PFSK-1 (cell line): ENCODE results near the gene CEPT1.

Experiments used
- FOXP2 ChIP-seq: optimal IDR thresholded peaks from 2 replicates; pipeline ENCODE3; 2011; ENCODE audit warnings: borderline replicate concordance, control low read depth, inconsistent platforms; ENCODE audit not compliant: insufficient read depth; ENCODE audit errors: extremely low read length, extremely low read depth
- POLR2AphosphoS5 ChIP-seq: IDR thresholded peaks from 2 replicates; pipeline ENCODE4 v1.6.1; 2012; ENCODE audit warnings: low read depth, mild to moderate bottlenecking, control low read depth, low read length, moderate library complexity
- REST ChIP-seq, 2 experiments: IDR thresholded peaks; 2 replicates each; pipeline versions ENCODE4 v1.6.1 to v1.8.0; 2011 to 2012; ENCODE audit warnings: low read depth in 2 of 2, low read length in 2 of 2, control low read depth in 1 of 2, inconsistent platforms in 1 of 2, mild to moderate bottlenecking in 1 of 2, moderate library complexity in 1 of 2; ENCODE audit not compliant: insufficient read depth in 1 of 2
- SIN3A ChIP-seq: IDR thresholded peaks from 2 replicates; pipeline ENCODE4 v1.6.1; 2012; ENCODE audit warnings: mild to moderate bottlenecking, low read length, moderate library complexity, borderline replicate concordance; ENCODE audit not compliant: insufficient read depth
- TAF1 ChIP-seq: IDR thresholded peaks from 2 replicates; pipeline ENCODE4 v1.6.1; 2012; ENCODE audit warnings: low read length, control low read depth, borderline replicate concordance; ENCODE audit not compliant: insufficient read depth

- TF ChIP-seq POLR2AphosphoS5 (no peak), SIN3A (no peak), REST (IDR thresholded peaks at IDR 0.05; ENCODE audit: insufficient read depth in 1 of 2, low read depth in 2 of 2, low read length in 2 of 2) (no peak), FOXP2 (no peak), TAF1 (no peak)
Measured at GRCh38 chr1:111161843-111162487, 21.9 kb downstream of the CEPT1 start.
